Activated naive CD4-positive, alpha-beta T cell treated with anti-CD3 and anti-CD28 coated beads for 36 hours (primary cell): ENCODE results near the gene TAF1B. TPM values are rescaled to one million over a fixed set of nuclear protein-coding genes. Genes with fewer than 3 reads are reported as not detected.
A peak's percentile ranks its signal among the peaks of the same experiment; 100 is the strongest.

Experiments used
- CTCF ChIA-PET: fragments of 350-600 bp; sonication (Branson Sonifier 250); formaldehyde crosslinking; loops from one replicate; lab custom pipeline; 2021; ENCODE audit warnings: antibody characterized with exemption; lab: Charles Lee
- DNase-seq: peaks from one replicate; pipeline ENCODE4 v3.0.0-alpha.2; 2020
- H3K27ac Mint-ChIP-seq: one replicate; pipeline ENCODE4 v1.8.0; 2021; ENCODE audit warnings: mild to moderate bottlenecking, mixed read lengths
- H3K27me3 Mint-ChIP-seq: one replicate; pipeline ENCODE4 v1.8.0; 2021; ENCODE audit warnings: low read depth, mixed read lengths
- H3K36me3 Mint-ChIP-seq: one replicate; pipeline ENCODE4 v1.8.0; 2021; ENCODE audit warnings: low read depth, mixed read lengths
- H3K4me1 Mint-ChIP-seq: one replicate; pipeline ENCODE4 v1.8.0; 2021; ENCODE audit warnings: low read depth, mixed read lengths
- H3K4me3 Mint-ChIP-seq: one replicate; pipeline ENCODE4 v1.8.0; 2021; ENCODE audit warnings: mild to moderate bottlenecking, moderate library complexity, mixed read lengths
- H3K9me3 Mint-ChIP-seq: one replicate; pipeline ENCODE4 v1.8.0; 2021; ENCODE audit warnings: mixed read lengths
- intact Hi-C: fragments of 100-400 bp; cut with micrococcal nuclease; formaldehyde crosslinking; loops from one replicate; pipeline ENCODE4 v1.15.1; 2023
- total RNA-seq, 2 experiments: library from RNA; stranded (reverse); gene quantifications; one replicate each; pipeline ENCODE4 v1.2.3, GENCODE V29; 2021

The TAF1B gene
- total RNA-seq, 2 experiments from 2014 or later = 24.8 to 25.7 TPM

DNA sequence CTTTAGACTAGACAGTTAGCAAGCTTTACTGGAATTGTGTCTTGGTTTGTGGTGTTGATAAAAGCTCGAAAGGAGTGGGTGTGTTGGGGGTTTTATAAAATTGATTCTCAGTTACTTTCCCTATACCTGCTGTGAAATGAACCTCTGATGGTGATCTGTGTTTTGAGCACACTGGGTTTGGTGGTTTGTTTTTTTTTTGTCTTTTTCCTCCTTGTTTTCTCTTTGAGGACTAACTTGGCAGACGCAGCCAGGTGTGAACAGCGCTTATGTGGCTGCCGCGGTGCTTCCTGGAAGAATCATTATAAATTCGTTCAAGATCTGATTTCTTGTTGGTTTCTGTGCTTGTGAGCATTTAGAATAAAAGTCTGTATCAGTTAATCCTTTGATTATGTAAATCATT, 136.7 kb downstream of the TAF1B start:
- Mint-ChIP-seq H3K36me3 (peaks cover 2% of the 10 kb centered on the region), H3K27ac (peak overlapping the region; percentile 66), H3K4me1 (peaks cover 43% of the 10 kb centered on the region), H3K4me3 (peak overlapping the region; percentile 38), H3K27me3 (peaks cover 4% of the 10 kb centered on the region), H3K9me3 (no peaks in the 10 kb centered on the region)
- peak; percentile 63 for DNase-seq
- CTCF ChIA-PET = interaction anchor here (1.0 to 1.8 kb wide), 2 partner anchors 38 to 166 kb away, joined by 4 to 5 read pairs; no protein-coding TSS in a partner anchor
- intact Hi-C loops = loop anchor here (1.0 to 5.0 kb wide), 3 partner anchors 137 to 457 kb away; partner anchors contain the start of gene TAF1B

- intact Hi-C loops = loop anchor here (1.0 to 5.0 kb wide), 2 partner anchors 137 to 457 kb away; partner anchors contain the start of gene TAF1B
- H3K4me1 Mint-ChIP-seq = peaks cover 38% of the 10 kb centered on the region
- H3K9me3 Mint-ChIP-seq = no peaks in the 10 kb centered on the region
- H3K27me3 Mint-ChIP-seq = peaks cover 4% of the 10 kb centered on the region
- DNase-seq = no peak
- CTCF ChIA-PET = interaction anchor here (1.0 to 7.8 kb wide), 3 partner anchors 68 to 167 kb away, joined by 4 to 131 read pairs (median 5); partner anchors contain the start of gene KLF11
- no peak overlapping the region for H3K4me3 Mint-ChIP-seq
- H3K27ac Mint-ChIP-seq = no peak overlapping the region
- peaks cover 2% of the 10 kb centered on the region for H3K36me3 Mint-ChIP-seq
Observed at GRCh38 chr2:9980520-9980919, 137.2 kb downstream of the TAF1B start.

DNA sequence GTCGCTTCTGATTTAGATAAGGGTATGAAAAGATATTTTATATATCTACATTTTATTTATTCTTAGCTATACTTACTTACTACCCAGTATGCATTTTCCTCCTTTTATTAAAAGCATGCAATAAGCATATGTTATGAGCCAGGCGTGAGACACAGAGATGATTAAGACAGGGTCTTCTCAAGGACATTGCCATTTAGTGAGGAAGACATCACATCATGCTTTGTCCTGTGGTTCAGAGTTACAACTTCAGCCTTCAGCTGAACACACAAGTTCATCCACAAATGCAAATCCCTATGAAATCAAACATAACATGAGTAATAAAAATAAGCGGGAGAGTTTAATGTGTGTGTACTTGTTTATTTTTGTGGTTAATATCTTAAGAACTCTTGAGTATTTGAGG, 138.4 kb downstream of the TAF1B start:
- H3K27me3 Mint-ChIP-seq = peaks cover 4% of the 10 kb centered on the region
- DNase-seq = no peak
- CTCF ChIA-PET = interaction anchor here (1.3 to 7.8 kb wide), 3 partner anchors 10 to 167 kb away, joined by 3 to 131 read pairs (median 4); partner anchors contain the start of gene KLF11
- H3K36me3 Mint-ChIP-seq = peaks cover 2% of the 10 kb centered on the region
- intact Hi-C loops = loop anchor here (5.0 kb wide), 1 partner anchor 456 kb away; no protein-coding TSS in a partner anchor
- peaks cover 28% of the 10 kb centered on the region for H3K4me1 Mint-ChIP-seq
- no peak overlapping the region for H3K4me3 Mint-ChIP-seq
- no peaks in the 10 kb centered on the region for H3K9me3 Mint-ChIP-seq
- H3K27ac Mint-ChIP-seq = no peak overlapping the region

DNA sequence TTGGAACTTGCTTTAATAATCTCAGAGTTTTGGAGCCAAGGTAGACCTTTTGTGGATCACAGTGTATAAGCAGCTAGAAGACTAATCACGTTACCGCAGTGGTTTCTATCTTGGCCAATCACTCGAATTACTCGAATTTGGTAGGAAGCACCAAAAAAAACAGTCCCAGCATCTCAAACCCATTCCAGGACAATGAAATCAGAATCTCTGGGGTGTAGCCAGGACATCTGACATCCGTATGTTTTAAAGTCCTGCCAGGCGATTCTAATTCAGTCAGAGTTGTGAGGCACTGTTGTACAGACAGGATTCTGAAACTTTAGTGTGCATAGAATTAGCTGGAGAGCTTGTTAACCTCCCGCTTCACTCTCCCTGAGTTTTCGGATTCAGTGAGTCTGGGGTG, 139.0 kb downstream of the TAF1B start:
- no peak for DNase-seq
- Mint-ChIP-seq H3K9me3 (no peaks in the 10 kb centered on the region), H3K4me3 (no peak overlapping the region), H3K4me1 (peaks cover 24% of the 10 kb centered on the region), H3K27me3 (peaks cover 4% of the 10 kb centered on the region), H3K27ac (no peak overlapping the region), H3K36me3 (peaks cover 2% of the 10 kb centered on the region)
- CTCF ChIA-PET = interaction anchor here (1.3 to 7.8 kb wide), 3 partner anchors 10 to 167 kb away, joined by 3 to 131 read pairs (median 4); partner anchors contain the start of gene KLF11
- intact Hi-C loops = loop anchor here (5.0 kb wide), 1 partner anchor 455 kb away; no protein-coding TSS in a partner anchor

GRCh38 chr2:9982891-9983290, 139.6 kb downstream of the TAF1B start:
- intact Hi-C loops = loop anchor here (5.0 kb wide), 1 partner anchor 454 kb away; no protein-coding TSS in a partner anchor
- CTCF ChIA-PET = interaction anchor here (0.6 to 7.8 kb wide), 9 partner anchors 8 to 200 kb away, joined by 3 to 131 read pairs (median 6); partner anchors contain the start of gene KLF11

GRCh38 chr2:9983401-9984216, 140.3 kb downstream of the TAF1B start:
- Mint-ChIP-seq H3K9me3 (no peaks in the 10 kb centered on the region), H3K27me3 (no peaks in the 10 kb centered on the region), H3K4me3 (no peak overlapping the region), H3K27ac (no peak overlapping the region), H3K36me3 (no peaks in the 10 kb centered on the region), H3K4me1 (peaks cover 15% of the 10 kb centered on the region)
- intact Hi-C loops = loop anchor here (1.0 to 5.0 kb wide), 3 partner anchors 65 to 454 kb away; no protein-coding TSS in a partner anchor
- no peak for DNase-seq
- CTCF ChIA-PET = interaction anchor here (0.5 to 7.8 kb wide), 45 partner anchors 7 to 697 kb away, joined by 3 to 131 read pairs (median 5); partner anchors contain the start of genes KLF11 and TAF1B

More at GRCh38 chr2:9982891-9983290, 139.6 kb downstream of the TAF1B start:
- H3K4me1 Mint-ChIP-seq = peaks cover 22% of the 10 kb centered on the region
- H3K4me3 Mint-ChIP-seq = no peak overlapping the region
- H3K27me3 Mint-ChIP-seq = peaks cover 4% of the 10 kb centered on the region
- no peak for DNase-seq
- no peaks in the 10 kb centered on the region for H3K9me3 Mint-ChIP-seq
- H3K36me3 Mint-ChIP-seq = peaks cover 2% of the 10 kb centered on the region
- no peak overlapping the region for H3K27ac Mint-ChIP-seq

Other genes starting within 250 kb of the TAF1B start
- gene YWHAQ, start 212.5 kb upstream of the TAF1B start, total RNA-seq = 100 to 1,000 TPM; 248 to 261 TPM
- gene GRHL1, start 108.2 kb downstream of the TAF1B start, total RNA-seq = under 1 TPM; 0.69 to 0.79 TPM
- gene KLF11, start 200.1 kb downstream of the TAF1B start, total RNA-seq = 1 to 10 TPM; 3.0 to 3.1 TPM
- gene CYS1, start 236.9 kb downstream of the TAF1B start, total RNA-seq = not detected